Endodermal cell (in vitro differentiated cells): ENCODE measurements around the gene ITPRIPL2. TPM values are rescaled to one million over a fixed set of nuclear protein-coding genes. Genes with fewer than 3 reads are reported as not detected.

ENCODE experiments used
- DNase-seq: peaks from one replicate; pipeline ENCODE4 v3.0.0-alpha.2; 2017
- H3K27ac ChIP-seq: 2 replicates; pipeline ENCODE4 v1.5.1; 2013; ENCODE audit warnings: mild to moderate bottlenecking, low read depth, low read length, moderate library complexity
- H3K27me3 ChIP-seq: 2 replicates; pipeline ENCODE4 v1.6.1; 2013; ENCODE audit warnings: mild to moderate bottlenecking, low read length, moderate library complexity; ENCODE audit not compliant: insufficient read depth, control insufficient read depth, poor library complexity, severe bottlenecking
- H3K36me3 ChIP-seq: 2 replicates; pipeline ENCODE4 v1.7.0; 2013; ENCODE audit warnings: mild to moderate bottlenecking, low read length, moderate library complexity; ENCODE audit not compliant: control insufficient read depth, insufficient read depth
- H3K4me1 ChIP-seq: one replicate; pipeline ENCODE4 v1.7.0; 2013; ENCODE audit warnings: low read length; ENCODE audit not compliant: control insufficient read depth, insufficient read depth
- H3K4me3 ChIP-seq: 2 replicates; pipeline ENCODE4 v1.5.1; 2013; ENCODE audit warnings: mild to moderate bottlenecking, low read length, moderate library complexity
- H3K9ac ChIP-seq: 2 replicates; pipeline ENCODE4 v1.6.1; 2013; ENCODE audit warnings: mild to moderate bottlenecking, low read length, moderate library complexity; ENCODE audit not compliant: poor library complexity, severe bottlenecking; ENCODE audit errors: extremely low read depth
- H3K9me3 ChIP-seq: 2 replicates; pipeline ENCODE4 v1.6.1; 2013; ENCODE audit warnings: mild to moderate bottlenecking, low read length, moderate library complexity; ENCODE audit not compliant: control insufficient read depth
- H3K27ac Mint-ChIP-seq: 2 replicates; pipeline ENCODE4 v1.8.0; 2020; ENCODE audit warnings: mixed read lengths
- H3K27me3 Mint-ChIP-seq: 2 replicates; pipeline ENCODE4 v1.8.0; 2021; ENCODE audit warnings: mild to moderate bottlenecking, mixed read lengths; ENCODE audit not compliant: insufficient read depth
- H3K36me3 Mint-ChIP-seq: 2 replicates; pipeline ENCODE4 v1.8.0; 2020; ENCODE audit warnings: low read depth, mixed read lengths
- H3K4me1 Mint-ChIP-seq: 2 replicates; pipeline ENCODE4 v1.8.0; 2020; ENCODE audit warnings: mixed read lengths
- H3K4me3 Mint-ChIP-seq: 2 replicates; pipeline ENCODE4 v1.8.0; 2020; ENCODE audit warnings: mild to moderate bottlenecking, moderate library complexity, mixed read lengths
- H3K9me3 Mint-ChIP-seq: 2 replicates; pipeline ENCODE4 v1.8.0; 2020; ENCODE audit warnings: mild to moderate bottlenecking, mixed read lengths
- CTCF ChIP-seq: fragments of 200-600 bp; sonication (generic); conservative IDR thresholded peaks from 2 replicates; pipeline ENCODE4 v1.5.0; 2021; ENCODE audit warnings: antibody characterized with exemption, mild to moderate bottlenecking
- WGBS, 2 experiments: methylation state at CpG; one replicate each; pipeline versions ENCODE4 v1.1.5 to v1.1.7; 2013; ENCODE audit warnings: missing lambda C conversion rate in 2 of 2, mixed read lengths in 1 of 2; ENCODE audit not compliant: insufficient coverage in 1 of 2, insufficient read length in 1 of 2; 5-methylcytosine and 5-hydroxymethylcytosine counted together
- total RNA-seq, 2 donors: library from RNA; stranded (reverse); fragmentation: NEBNext Ultra II Directional in 1 of 2; extraction: Animal tissue kit (Norgen Biotek cat#: 25700) in 1 of 2; gene quantifications; 2 replicates in 1 of 2; 3 replicates in 1 of 2; pipeline ENCODE4 v1.2.1, GENCODE V29; 2021

ITPRIPL2 gene
- total RNA-seq, 2 donors from 2014 or later: 13.4 to 19.3 TPM

DNA sequence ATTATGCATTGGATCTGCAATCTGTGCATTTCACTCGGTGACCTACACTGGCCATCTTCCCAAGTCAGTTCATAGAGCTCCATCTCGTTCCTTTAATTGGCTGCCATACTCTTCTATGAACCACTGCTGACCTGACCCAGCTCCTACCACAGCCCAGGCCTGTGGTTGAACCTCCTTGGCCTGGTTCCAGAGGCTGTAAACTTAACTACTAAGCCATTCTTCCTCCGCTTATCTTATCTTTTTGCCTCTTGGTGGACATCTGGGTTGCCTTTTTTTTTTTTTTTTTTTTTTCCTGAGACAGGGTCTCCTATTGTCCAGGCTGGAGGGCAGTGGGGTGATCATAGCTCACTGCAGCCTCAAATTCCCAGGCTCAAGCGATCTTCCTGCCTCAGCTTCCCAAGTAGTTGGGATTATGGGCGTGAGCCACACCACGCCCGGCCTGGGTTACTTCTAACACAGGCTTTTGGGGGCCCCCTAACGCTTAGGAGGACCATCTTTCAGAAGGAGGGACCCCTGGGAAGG is 28.0 kb upstream of the ITPRIPL2 start:
- Histone ChIP-seq H3K9ac (no peak overlapping the region), H3K4me3 (no peak overlapping the region), H3K9me3 (peaks cover 23% of the 10 kb centered on the region), H3K27ac (no peak overlapping the region), H3K36me3 (peaks cover 15% of the 10 kb centered on the region), H3K4me1 (no peaks in the 10 kb centered on the region), H3K27me3 (no peaks in the 10 kb centered on the region)
- Mint-ChIP-seq H3K27ac (no peak overlapping the region), H3K36me3 (peaks cover 18% of the 10 kb centered on the region), H3K9me3 (peaks cover 10% of the 10 kb centered on the region), H3K27me3 (peaks cover 13% of the 10 kb centered on the region), H3K4me1 (peaks cover 7% of the 10 kb centered on the region), H3K4me3 (no peak overlapping the region)
- no peak for DNase-seq
- WGBS, 2 experiments: 84 to 88% methylated on average over 4 to 8 of the region's 8 CpGs
- TF ChIP-seq CTCF: no peak

DNA sequence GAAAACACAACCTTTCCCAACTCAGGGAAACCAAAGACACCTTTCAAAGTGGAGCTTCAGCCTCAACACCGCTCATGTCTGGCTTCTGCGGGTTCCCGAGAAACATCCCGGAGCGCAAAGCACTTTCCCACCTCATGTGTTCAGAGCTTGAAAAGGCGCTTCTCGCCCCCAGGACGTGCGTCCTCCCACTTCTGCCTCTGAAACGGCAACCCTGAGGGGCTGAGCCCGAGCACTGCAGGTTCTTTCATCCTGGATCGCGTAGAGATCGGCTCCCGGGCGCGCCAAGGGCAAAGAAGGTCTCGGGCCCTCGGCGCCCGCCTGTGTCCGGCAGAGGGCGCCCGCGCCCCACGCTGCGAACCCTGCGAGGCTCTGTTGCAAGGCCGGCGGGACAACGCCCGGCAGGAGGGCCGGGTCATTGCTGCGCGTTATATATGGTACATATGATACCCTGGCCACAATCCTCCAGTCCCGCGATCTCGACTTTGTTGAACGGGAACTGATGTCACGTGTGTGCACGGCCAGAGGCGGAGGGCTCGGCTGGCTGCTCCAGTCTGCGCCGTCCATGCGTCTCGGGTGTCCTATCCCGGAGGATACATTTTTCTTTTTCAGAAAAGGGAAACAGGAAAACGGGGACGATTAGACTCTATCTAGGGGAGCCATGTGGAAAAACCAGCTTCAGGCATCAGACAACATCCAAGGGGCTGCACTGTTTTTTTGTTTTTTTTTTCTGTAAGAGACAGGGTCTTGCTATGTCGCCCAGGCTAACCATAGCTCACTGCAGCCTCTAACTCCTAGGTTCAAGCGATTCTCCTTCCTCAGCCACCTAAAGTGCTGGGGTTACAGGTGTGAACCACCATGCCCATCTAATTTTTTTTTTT is 27.2 kb upstream of the ITPRIPL2 start:
- TF ChIP-seq CTCF: peak; percentile 100
- Histone ChIP-seq H3K27me3 (no peaks in the 10 kb centered on the region), H3K4me1 (no peaks in the 10 kb centered on the region), H3K9me3 (peaks cover 15% of the 10 kb centered on the region), H3K9ac (no peak overlapping the region), H3K4me3 (no peak overlapping the region), H3K36me3 (peaks cover 7% of the 10 kb centered on the region), H3K27ac (no peak overlapping the region)
- H3K4me3 Mint-ChIP-seq: peak overlapping the region; percentile 38
- H3K36me3 Mint-ChIP-seq: peaks cover 10% of the 10 kb centered on the region
- 25 to 41% methylated on average over 22 to 52 of the region's 52 CpGs for WGBS, 2 experiments
- DNase-seq: peak; percentile 96
- peaks cover 7% of the 10 kb centered on the region for H3K4me1 Mint-ChIP-seq
- peaks cover 3% of the 10 kb centered on the region for H3K9me3 Mint-ChIP-seq
- peaks cover 13% of the 10 kb centered on the region for H3K27me3 Mint-ChIP-seq
- no peak overlapping the region for H3K27ac Mint-ChIP-seq

DNA sequence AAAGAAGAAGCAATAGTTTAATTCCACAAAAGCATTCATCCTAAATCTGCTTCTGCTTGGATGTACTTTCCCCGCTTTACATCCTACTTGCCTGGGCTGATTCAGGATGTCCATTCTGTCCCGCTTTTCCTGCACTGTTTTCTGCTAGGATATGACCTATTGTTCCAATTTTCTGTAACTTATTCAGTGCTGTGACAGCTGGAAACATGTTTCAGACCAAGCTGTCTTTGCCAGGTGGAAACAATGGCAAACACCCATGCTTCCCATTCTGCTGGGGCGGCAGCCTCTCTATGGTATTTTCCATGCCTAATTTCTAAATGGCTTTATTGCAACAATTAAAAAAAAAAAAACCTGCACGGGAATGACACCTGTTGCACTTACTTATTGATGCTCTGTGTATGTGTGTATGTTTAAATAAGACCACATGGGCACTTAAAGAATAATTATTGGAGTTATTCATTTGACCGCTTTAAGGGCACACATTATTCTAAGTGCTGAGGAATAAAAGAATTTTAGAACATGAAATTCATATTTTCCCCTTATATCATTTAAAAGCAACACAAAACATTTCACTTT is 25.3 kb upstream of the ITPRIPL2 start:
- Histone ChIP-seq H3K36me3 (no peaks in the 10 kb centered on the region), H3K9ac (no peak overlapping the region), H3K9me3 (peaks cover 8% of the 10 kb centered on the region), H3K27me3 (no peaks in the 10 kb centered on the region), H3K4me3 (no peak overlapping the region), H3K4me1 (no peaks in the 10 kb centered on the region), H3K27ac (no peak overlapping the region)
- Mint-ChIP-seq H3K27ac (no peak overlapping the region), H3K9me3 (peaks cover 2% of the 10 kb centered on the region), H3K4me1 (peaks cover 8% of the 10 kb centered on the region), H3K36me3 (no peaks in the 10 kb centered on the region), H3K4me3 (no peak overlapping the region), H3K27me3 (peaks cover 13% of the 10 kb centered on the region)
- no peak for TF ChIP-seq CTCF
- DNase-seq: peak; percentile 14
- WGBS, 2 experiments: 91 to 100% methylated on average over 3 to 5 of the region's 5 CpGs
